ENCODE data around the gene KCNMA1.

The KCNMA1 gene

DNA sequence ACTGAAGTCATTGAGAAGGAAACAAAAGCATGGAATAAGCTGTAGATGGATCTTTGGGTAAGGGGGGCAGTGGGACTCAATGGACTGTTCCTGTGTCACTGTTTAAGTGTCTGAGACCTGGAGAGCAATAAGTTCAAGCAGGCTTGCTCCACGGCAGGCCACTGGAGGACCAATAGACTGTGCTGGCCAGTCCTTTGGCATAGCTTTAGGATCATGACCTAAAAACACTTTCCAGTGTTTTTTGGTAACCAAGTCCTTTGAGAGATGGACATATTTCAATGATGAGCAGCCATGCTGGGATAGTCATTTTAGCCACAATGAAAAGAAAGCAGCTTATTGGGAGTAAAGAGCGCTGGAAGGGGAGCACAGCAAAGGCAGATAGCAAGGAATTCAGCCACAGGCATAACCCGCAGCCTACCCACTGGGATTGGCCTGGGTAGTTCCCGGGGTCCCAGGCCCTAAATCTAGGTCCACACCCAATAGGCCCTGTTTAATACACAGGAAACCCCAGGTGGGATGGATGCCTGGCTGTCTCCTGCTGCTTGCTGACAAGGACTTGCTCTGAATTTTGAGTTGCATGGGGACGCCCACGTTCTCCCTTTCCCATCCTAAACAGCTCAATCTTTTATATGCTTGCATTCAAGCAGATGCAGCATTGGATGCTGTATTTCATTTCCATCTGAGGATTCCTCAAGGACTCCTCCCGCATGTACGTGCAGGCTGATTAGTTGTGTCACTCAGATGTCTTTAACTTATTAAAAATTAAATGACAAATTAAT is 727.2 kb downstream of the KCNMA1 start:
- no peak for DNase-seq

DNA sequence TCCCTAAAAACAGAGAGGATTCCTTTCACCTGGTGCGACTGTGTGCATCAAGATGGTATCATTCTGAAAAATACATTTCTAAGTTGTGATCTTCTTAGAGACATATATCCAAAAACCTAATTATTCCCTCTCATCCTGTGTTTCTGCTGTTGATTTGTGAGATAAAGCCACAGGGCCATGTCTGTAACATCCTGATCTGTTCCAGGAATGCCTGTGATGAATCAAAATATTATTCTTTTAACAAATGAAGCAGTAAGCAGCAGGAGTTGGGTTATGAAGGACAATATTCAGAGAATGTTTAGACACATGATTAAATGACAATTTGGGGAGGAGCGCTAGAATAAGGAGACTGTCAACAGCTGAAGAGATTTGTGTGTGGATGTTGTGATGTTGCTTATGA is 731.4 kb downstream of the KCNMA1 start:
- no peak for DNase-seq

DNA sequence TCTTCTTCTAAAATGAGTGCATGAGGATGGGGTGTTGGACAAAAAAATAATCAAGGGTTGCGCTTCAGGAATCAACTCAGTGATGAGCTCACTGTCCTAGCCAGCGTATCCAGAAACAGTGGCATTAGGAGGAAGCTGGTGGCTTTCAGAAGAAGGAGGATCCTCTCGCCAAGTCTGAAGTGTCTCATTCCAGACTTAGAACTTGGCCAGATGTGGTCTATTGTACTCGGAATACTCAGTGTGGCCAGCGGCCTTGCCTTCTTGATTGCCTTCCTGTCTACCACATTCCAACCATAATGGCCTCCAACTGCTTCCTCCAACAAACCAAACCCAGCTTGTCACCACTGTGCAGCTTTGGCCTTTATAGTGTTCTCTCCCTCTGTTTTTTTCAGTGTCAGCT is 732.4 kb downstream of the KCNMA1 start:
- DNase-seq: no peak

DNA sequence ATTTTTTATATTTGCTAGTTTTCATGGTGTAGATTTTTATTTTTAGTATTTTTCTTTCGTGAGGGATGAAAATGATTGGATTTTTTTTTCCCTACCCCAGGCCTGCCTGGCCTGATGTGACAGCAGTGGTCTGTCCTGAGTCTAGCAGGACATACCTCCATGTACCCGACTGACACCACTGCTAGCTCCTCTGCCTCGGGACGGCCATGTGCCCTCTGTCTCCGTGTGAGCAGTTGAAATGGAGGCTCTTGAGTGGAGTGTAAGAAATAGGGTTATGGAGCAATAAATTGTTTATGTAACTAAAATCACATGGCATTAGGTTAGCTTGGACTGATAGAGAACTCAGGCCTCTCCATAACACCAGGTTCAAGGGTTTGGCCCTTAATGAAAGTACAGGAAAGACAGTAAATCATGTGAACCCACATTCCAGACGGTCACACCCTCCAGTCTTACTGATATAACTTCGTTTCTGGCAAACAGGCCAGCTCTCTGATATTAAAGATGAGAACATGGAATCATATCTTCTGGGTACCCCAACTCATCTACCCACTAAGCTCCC is 734.1 kb downstream of the KCNMA1 start:
- DNase-seq: no peak

DNA sequence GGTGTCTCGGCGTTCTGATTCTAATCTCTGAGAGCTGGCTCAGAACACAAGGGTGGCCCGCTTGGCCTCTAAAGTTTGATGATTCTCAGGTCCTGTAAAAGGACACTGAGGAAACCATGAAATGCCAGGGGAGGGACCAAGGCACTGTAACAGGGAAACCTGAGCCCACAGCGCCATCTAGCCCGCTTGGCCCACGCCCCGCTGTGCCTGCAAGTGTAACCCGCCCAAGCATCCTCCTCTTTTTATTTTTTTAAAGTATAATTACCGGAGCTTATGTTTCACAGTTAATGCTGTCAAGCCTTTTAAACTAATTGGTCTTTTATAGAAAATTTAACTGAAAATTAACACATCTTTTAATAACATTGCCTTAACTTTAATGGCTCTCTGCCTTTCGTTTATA is 734.7 kb downstream of the KCNMA1 start:
- DNase-seq: no peak

DNA sequence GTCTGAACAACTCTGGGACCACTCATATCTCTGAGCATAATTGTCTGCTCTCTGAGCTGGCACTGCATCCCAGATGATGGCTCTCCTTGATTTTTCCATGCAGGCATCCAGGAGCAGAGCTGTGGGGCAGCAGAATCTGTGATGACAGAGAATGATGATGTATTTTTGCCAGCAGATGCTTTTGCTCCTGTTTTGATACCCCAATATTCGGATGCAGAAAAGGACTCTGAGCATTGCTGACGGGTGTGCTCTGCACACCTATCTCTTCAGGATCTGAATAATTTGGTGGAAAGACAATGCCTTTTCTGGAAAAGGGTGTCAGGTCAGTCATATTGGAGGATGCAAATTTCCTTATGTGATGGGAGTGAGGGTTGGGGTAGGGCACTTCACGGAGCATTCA is 735.9 kb downstream of the KCNMA1 start:
- no peak for DNase-seq

DNA sequence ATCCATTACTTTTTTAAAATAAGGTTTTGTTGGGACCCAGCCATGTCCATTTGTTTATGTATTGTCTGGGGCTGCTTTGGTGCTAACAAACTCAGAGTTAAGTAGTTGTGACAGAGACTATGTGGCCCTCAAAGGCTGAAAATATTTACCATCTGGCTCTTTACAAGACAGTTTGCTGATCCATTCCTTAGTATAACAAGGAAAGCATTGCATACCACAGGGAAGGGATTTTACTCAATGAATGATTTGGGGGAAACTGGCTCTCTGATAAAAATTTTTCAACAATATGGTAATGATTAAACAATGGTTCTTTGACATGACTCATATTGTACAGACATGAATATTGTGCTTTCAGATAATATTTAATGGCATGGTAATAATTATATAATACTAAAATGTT is 738.1 kb downstream of the KCNMA1 start:
- no peak for DNase-seq

DNA sequence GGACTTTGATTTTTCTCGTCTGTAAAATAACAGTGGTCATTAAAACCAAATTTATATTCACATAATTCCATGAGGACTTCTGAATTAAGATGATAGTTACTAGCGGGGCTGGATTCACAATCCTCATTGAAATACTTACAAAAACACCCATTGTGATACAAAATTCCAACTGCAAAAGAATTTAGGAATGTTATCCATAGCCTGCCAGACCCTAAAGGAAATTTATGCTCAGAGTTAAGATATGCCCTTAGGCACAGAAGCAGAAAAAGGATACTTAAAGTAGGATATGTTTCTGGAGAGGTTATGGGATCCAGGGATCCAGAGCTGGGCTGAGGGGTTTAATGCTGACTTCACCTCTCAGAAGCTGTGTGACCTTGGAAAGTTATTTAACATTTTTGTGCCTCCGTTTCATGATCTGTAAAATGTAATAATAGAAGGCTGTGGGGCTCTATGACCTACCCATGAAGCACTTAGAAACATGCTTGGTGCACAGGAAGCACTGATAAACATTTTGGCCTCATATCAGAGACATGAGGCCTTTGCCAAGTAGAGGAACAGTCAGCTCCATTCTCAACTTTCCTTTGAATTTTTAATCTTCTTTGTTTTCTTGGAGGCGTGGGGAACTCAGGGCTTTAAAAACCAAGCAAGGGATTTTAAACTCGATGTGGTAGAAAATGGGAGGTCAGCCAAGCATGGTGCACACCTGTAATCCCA is 744.7 kb downstream of the KCNMA1 start:
- DNase-seq: no peak

DNA sequence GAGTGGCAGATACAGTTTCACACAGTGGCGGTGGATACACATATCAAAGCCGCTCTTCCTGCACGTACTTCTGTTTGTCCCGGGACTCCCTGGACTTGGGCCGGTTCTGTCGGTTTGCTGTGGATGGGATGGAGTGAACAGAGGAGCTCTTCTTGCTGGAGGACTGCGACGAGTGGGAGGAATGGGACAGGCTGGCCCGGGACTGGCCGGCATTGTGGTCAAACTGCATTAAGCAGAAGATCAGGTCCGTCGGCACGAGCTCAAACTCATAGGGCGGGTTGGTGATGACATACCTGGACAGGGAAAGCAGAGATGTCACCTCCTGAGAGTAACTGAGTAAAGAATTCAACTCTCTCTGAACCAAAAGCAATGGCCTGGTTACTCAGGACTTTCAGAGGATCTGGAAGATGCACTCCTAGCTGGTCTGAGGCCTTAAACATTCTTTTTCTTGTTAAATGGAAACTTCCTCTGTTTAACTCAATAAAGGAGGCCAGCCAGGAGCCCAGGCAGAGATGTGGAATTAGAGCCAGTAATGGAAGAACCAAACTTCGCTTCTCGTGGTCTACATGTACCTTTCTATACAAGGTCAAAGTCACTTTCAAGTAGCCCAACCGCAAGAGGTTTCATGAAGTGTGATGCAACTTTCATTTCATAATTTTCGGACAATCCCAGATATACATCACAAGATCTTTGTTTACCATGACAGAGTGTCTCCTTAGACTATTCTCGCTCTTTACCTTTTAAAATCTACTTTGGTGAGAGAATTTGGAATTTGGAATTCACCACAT is 750.2 kb downstream of the KCNMA1 start:
- no peak for DNase-seq

DNA sequence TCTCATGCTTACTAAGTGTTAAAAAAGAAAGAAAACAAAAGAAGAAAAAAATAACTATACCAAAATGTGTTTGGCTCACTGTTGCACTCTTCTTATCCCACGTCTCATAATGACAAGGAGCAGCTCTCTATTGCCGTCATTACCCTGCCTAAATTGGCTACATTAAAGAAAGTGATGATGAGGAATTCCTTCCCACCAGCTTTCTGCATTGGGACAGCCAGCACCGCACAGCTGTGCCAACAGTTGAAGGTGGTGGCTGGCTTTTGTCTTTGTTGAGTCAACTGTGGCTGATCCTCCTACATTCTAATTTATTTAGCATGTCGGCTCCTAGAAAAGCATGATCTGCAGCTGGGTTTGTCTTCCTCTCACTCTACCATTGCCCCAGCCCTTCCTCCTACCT is 751.8 kb downstream of the KCNMA1 start:
- DNase-seq: no peak

DNA sequence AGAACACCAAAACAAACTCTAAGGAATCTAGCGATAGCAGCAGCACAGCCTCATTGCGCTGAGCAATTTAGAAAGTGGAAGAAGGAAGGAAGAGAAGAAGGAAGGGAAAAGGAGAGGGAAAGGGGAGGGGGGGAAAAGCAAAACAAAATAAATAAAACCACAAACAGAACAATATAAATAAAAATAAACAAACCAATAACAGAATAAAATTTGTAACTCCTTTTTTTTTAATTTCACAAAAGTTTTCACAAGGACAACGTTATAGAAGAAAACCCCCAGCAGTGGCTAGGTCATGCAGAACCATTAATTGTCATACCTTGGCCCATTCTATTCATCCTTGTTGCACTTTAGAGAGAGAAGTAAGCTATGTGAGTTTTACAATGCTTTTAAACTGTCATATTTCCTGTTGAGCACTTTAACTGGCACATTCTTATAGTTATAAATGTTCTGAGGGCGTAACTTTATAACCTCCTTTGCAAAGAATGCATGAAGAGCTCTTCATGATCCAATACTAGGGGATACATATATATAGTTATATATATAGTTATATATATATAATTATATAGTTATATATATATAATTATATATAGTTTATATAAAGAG is 752.8 kb downstream of the KCNMA1 start:
- no peak for DNase-seq

DNA sequence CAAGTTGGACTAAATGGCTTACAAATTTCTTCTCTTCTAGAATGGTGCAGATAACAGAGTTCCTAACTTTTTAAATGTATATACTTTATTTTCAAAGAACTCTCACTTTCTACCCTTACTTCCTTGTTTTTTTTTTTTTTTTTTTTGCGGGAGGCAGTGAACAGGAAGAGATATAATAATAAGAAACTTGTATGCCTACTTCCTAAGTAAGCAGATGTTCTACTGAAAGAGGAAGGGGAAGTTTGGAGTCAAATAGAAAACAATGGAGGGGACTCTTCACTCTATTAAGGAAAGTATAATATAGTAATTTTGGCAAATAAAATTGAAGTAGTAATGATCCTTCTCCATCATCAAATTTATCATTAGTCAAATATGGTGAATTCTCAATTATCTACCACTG is 754.0 kb downstream of the KCNMA1 start:
- DNase-seq: no peak

DNA sequence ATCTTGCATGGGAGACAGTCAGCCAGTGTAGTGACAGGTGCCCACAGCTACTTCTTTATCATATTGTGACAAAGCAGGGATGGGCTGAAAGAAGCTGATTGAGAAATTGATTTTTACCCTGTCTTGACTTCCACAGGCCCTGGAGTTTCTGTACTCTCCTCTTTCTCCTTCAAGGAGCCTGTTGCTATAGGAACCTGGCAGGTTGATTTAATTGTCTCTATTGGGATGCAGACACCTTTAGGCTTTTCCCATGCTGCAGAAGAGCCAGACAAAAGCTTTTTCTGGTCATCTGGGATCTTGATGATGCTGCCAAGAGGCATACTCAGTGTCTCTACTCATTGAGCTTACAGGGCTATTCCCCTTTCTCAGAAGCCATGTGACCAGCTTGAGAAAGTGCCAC is 754.8 kb downstream of the KCNMA1 start:
- DNase-seq: no peak

DNA sequence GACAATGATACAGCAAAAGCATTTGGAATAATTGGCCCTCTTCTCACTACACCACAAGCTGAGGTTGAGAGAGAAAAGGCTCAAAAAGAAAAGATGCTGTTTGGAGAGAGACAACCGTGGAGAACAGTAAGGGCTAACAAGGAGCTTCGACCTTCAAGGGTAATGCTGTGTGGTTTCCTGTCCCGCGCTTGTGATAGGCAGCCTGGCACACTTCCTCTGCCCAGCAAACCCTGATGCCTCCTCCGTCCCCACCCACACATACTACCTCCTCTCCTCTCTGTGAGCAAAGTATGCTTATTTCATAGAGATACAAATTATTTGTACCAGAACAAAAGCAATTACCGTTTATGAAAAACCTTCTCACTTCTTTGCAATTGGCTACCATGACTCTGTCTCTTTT is 755.4 kb downstream of the KCNMA1 start:
- DNase-seq: no peak

DNA sequence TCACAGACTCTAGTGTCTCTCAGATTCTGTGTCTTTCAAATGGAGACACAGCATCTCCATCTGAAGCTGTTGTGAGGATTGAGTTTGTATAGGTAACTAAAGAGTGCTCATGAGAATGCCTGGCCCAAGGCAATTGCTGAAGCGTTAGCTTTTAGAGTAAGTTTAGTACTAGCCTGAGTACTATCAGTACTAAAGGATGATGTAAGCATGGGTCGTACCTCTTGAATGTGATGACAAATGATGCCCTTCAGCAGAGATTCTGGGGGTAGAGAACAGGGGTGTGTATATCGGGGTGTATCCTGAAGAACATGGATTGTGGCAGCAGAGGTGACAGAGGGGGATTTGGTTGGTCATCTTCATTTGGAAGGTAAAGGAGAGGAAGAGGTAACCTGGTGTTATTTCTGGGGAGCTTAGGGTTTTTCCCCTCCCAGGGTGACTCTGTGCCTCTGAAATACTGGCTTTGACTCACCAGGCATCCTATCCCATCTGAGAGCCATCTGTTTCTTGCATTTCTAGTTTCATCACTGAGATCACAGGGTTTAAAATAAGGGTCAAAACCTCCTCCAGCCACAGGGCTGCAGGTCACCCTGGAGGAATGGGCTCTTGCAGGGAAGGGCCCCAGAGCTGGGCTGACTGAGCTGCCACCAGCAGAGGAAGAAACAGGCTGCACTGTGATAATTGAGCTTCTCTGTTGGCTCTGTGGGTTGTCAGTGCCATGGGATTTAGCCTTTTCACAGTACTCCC is 756.0 kb downstream of the KCNMA1 start:
- DNase-seq: no peak

DNA sequence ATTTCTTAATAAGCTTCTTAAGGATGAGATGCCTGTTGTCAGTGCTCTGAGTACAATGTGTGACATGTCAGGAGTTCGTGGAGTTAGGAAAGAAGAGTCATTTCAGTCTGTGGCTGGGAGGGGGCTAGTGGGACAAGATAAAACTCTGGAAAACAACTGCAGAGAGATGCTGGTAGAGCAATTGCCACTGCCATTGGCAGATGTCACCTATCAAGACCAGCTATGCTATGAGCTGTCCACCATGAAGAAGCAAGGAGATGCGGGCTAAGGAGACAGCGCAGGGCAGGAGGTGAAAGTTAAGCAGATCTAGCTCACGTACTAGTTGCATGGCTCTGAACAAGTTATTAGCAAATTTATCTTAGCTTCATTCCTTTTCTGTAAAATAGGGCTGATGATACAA is 756.7 kb downstream of the KCNMA1 start:
- DNase-seq: no peak

DNA sequence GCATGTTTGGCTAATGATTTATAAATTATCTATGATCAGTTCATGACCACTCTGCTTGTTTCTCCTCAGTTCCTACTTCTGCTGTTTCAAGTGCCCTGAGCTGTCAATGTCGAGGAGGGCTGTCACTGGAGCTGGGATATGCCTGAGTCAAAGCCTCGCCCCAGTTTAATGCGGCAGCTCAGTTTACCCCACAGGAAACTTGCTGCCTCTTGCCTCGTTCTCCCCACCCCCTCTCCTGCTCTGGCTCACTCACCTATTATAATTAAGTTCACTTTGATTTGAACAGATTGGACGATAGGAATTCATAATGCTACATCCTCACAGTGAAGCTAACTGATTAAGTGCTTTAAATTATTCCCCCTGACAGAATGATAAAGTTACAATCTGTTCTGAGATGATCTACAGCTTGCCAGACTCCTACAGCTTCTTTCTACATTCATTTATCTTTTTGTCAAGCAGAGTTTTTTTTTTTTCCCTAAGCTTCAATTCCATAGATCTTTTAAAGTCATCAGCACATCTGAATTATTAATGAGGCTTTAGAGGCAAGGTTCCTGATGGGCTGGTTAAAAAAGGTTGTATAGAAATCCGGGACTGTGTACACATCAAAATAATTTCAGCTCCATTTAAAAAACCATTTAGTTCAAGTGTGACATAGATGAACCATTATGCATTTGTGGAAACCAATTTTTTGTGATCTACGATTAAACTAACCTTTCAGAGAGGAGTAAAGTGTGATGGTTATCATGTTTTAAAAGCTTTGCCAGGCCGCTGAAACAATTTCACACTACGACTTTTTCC is 758.3 kb downstream of the KCNMA1 start:
- DNase-seq: no peak

DNA sequence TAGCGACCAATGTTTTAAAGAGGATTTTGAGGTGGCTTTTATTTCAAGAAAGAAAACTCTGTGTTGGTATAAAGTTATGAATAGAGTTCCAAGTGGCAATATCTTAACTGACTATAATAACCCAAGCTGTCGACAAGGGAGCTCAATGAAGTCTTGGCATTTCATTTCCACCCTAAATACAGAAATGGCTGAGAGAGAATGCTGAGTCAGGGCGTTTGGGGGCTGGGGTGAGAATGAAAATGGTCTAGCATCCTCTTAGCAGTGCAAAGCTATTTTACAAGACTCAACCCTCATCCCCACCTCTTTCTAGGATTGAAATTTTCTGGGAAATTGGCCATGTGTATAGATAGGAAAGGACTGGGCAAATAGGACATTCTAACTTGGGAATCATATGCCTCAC is 759.1 kb downstream of the KCNMA1 start:
- DNase-seq: no peak

DNA sequence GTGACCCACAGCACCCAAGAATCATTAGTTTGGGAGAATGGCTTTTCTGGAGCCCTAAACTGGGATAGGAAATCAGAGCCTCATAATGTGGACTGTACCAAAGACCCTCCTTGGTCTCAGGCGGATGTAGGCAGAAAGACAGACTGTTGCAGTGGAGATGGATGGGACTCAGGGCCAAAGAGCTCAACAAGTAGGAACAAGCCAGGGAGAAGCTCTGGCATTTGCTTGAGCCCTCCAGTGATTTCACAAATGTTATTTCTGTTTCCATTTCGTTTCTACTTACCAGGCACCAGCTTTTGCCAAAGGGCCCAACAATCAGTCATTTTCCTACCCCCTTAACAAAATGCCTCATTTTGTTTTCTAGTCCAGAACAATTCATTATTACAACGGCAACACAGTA is 762.7 kb downstream of the KCNMA1 start:
- DNase-seq: no peak

DNA sequence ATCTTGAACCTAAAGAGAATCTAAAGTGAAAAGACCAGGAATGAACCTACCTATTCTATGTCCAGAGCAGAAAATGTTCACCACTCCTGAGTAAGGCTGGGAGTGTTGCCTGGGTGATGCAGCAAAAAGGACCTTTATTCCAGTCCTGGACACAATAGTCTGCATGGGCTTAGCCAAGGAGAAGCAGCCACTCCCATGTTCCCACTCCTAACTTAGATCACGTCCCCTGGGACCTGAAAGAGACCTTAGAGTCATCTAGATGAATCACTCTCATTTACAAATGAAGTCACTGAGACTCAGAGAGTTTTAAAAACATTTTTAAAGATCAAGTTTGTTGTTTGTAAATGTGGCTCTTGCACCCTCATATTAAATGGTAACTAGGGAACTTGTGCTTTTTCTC is 763.4 kb downstream of the KCNMA1 start:
- no peak for DNase-seq

DNA sequence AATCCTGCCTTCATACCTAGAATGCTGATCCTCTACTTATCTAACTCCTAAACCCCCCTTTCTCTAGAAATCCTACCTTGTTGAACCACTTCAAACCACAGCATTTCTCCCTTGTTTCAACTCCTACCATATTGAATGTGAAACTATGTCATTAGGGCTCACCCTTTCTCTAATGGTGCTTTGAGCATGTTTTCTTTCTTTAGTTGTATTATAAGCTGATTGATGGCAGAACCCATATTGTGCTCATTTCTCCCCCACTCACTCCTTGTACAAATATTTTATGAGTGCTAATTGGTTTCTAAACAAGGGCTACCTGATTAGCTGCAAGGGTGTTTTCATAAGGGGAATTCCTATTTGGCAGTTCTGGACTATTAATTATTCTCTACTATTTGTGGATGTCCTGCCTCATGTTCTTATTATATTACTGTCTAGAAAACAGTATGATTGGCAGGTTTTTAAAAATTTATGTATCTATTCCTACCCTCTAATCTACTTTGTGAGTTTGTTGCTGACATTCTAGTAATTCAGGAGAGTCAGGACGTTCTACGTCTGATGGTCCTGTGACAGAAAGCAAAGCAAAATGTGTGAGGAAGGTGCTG is 765.8 kb downstream of the KCNMA1 start:
- no peak for DNase-seq
